ENCODE results near the gene CD180. TPM values are rescaled to one million over a fixed set of nuclear protein-coding genes. Genes with fewer than 3 reads are reported as not detected.
A peak's percentile ranks its signal among the peaks of the same experiment; 100 is the strongest.
"Not testable (repeated sequence)": the region's sequence is repeated elsewhere in the genome, so short reads cannot be mapped to it uniquely, and the experiment has no call there.

CD180 gene
- total RNA-seq, 1 donor from 2014 or later, result 0.24 TPM

- ATAC-seq, result peak; percentile 50
Observed at GRCh38 chr5:67187006-67187715, 9.4 kb downstream of the CD180 start.

DNA sequence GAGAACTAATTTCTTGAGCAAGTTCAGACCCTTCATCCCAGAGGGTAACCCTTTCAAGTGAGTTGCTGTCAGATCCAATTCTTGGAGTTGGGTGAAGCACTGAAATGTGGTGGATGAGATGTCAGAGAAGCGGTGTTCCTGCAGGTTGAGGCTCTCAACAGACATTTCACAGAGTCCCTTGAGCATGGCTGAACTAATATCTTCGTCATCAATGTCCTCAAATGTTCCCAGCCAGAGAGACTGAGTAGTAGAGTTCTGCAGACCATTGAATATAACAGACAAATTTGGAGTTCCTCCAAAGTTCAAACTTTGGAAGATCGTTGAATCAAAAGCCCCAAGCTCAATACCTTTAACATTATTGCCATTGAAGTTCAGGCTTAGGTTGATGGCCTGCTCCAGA lies 12.7 kb downstream of the CD180 start:
- ATAC-seq, result no peak

DNA sequence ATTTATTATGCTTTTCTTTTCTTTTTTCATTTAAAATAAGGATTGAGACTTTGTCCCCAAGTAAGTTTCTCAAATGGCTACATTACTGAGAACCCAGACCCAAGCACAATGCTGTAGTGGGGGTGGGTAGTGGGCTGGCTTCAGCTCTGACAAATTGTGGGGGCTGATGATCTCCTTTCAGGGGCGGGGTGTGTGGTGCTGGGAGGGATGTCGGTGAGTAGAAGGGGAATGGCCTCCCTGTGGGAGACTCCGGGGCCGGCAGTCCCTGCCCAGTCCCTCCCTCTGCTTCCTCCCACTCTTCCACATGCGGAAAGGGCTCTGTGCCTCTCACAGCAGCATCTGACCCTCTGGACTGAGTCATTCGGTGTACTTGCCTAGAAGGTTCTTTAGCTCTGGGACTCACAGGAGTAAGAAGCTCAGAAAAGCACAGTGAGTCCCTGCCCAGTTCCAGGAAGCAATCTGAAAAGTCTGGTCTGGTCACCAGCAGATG lies 14.3 kb downstream of the CD180 start:
- ATAC-seq, result peak; percentile 90

GRCh38 chr5:67181648-67182221 lies 14.9 kb downstream of the CD180 start:
- no peak for ATAC-seq

- no peak for ATAC-seq
Observed at GRCh38 chr5:67179697-67180361, 16.8 kb downstream of the CD180 start.

- ATAC-seq, result no peak
Observed at GRCh38 chr5:67178966-67179365, 17.6 kb downstream of the CD180 start.

DNA sequence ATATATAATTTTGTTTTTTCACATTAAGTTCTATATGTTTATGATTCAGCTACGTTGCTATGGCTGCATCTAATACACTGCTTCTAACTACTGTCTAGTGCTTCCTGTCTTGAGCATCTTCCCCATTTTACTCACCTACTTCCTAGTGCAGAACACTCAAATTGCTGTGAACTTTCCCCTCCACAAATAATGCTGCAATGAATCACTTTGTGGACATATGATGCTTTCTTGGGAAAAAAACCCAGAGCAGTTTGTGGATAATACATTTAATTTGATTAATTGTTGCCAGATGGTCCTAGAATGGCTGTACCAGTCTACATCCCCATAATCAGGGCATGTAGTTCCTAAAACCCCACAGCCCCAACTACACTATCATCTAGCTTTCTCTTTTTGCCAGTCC lies 18.5 kb downstream of the CD180 start:
- no peak for ATAC-seq

- peak; percentile 48 for ATAC-seq
Observed at GRCh38 chr5:67176936-67177335, 19.7 kb downstream of the CD180 start.

DNA sequence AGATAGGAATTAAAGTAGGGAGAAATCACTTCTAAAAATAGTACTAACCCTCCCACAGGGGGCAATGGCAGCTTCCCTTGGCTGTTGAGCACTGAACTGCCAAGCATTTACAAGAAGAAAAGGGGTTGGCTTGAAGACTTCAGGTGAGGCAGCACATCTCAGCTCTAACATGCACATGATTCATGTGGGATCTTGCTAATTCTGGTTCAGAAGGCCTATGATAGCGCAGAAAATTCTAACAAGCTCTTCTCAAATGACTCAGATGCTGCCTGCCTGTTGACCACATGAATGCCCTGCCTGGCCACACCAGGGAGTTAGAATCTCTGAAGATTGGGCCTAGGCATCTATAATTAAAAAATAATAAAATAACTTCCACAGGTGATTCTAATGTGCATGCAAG lies 22.6 kb downstream of the CD180 start:
- peak; percentile 62 for ATAC-seq

DNA sequence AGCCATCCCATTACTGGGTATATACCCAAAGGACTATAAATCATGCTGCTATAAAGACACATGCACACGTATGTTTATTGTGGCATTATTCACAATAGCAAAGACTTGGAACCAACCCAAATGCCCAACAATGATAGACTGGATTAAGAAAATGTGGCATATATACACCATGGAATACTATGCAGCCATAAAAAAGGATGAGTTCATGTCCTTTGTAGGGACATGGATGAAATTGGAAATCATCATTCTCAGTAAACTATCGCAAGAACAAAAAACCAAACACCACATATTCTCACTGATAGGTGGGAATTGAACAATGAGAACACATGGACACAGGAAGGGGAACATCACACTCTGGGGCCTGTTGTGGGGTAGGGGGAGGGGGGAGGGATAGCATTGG lies 23.2 kb downstream of the CD180 start:
- not testable (repeated sequence) for ATAC-seq

- no peak for ATAC-seq
Observed at GRCh38 chr5:67170767-67171166, 25.8 kb downstream of the CD180 start.

DNA sequence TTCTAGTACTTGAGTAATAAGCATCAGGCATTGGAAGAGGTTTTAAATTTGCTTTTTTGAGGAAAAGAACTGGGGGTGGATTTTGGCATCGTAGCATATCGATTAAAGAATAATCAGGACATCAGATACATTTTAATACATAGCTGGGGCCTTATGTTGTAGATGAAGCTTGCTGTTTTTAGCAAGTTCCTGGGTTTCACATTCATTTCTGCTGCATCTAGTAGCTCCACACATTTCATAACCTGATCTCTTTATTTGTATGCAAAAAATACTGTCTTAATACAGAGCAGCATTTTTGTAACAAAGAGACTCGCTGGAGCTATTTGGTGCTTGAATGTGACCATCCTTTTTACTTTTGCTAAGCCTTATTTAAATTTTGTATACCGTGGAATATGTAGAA lies 28.5 kb downstream of the CD180 start:
- ATAC-seq, result no peak

GRCh38 chr5:67166460-67167285 lies 29.9 kb downstream of the CD180 start:
- peak; percentile 82 for ATAC-seq

DNA sequence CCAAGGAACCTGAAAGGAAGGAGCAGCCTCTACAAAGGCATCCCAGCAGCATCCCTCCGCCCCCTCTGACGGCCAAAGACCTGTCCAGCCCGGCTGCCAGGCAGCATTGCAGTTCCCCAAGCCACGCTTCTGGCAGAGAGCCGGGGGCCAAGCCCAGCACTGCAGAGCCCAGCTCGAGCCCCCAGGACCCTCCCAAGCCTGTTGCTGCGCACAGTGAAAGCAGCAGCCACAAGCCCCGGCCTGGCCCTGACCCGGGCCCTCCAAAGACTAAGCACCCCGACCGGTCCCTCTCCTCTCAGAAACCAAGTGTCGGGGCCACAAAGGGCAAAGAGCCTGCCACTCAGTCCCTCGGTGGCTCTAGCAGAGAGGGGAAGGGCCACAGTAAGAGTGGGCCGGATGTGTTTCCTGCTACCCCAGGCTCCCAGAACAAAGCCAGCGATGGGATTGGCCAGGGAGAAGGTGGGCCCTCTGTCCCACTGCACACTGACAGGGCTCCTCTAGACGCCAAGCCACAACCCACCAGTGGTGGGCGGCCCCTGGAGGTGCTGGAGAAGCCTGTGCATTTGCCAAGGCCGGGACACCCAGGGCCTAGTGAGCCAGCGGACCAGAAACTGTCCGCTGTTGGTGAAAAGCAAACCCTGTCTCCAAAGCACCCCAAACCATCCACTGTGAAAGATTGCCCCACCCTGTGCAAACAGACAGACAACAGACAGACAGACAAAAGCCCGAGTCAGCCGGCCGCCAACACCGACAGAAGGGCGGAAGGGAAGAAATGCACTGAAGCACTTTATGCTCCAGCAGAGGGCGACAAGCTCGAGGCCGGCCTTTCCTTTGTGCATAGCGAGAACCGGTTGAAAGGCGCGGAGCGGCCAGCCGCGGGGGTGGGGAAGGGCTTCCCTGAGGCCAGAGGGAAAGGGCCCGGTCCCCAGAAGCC lies 30.8 kb downstream of the CD180 start:
- peak; percentile 84 for ATAC-seq

DNA sequence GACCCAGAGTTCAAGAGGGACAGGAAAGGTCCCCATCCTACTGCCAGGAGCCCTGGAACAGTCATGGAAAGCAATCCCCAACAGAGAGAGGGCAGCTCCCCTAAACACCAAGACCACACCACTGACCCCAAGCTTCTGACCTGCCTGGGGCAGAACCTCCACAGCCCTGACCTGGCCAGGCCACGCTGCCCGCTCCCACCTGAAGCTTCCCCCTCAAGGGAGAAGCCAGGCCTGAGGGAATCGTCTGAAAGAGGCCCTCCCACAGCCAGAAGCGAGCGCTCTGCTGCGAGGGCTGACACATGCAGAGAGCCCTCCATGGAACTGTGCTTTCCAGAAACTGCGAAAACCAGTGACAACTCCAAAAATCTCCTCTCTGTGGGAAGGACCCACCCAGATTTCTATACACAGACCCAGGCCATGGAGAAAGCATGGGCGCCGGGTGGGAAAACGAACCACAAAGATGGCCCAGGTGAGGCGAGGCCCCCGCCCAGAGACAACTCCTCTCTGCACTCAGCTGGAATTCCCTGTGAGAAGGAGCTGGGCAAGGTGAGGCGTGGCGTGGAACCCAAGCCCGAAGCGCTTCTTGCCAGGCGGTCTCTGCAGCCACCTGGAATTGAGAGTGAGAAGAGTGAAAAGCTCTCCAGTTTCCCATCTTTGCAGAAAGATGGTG lies 31.6 kb downstream of the CD180 start:
- no peak for ATAC-seq

- no peak for ATAC-seq
Observed at GRCh38 chr5:67163863-67164595, 32.6 kb downstream of the CD180 start.

- no peak for ATAC-seq
Observed at GRCh38 chr5:67163231-67163756, 33.3 kb downstream of the CD180 start.

- no peak for ATAC-seq
Observed at GRCh38 chr5:67161767-67162166, 34.8 kb downstream of the CD180 start.

GRCh38 chr5:67160985-67161384 lies 35.6 kb downstream of the CD180 start:
- ATAC-seq, result peak; percentile 74

- ATAC-seq, result no peak
Observed at GRCh38 chr5:67160272-67160671, 36.3 kb downstream of the CD180 start.
